MCF 10A (cell line): Measurements from ENCODE around the gene LILRB3. TPM values are rescaled to one million over a fixed set of nuclear protein-coding genes. Genes with fewer than 3 reads are reported as not detected.

Source experiments
- BruUV-seq: library from RNA; stranded (reverse); fragments of 400-500 nt; replicated peaks from 2 replicates; lab custom pipeline; 2021; lab: Mats Ljungman, UMichigan
- CTCF ChIA-PET: fragments of 300-600 bp; sonication (Branson Sonifier 250); formaldehyde crosslinking; extraction: SDS; loops from one replicate; lab custom pipeline; 2021; ENCODE audit warnings: antibody characterized with exemption, inconsistent platforms; lab: Yijun Ruan, JAX
- POLR2A ChIA-PET: fragments of 300-600, 350-650 bp; sonication (Branson Sonifier 250); formaldehyde crosslinking; extraction: SDS; loops from one replicate; lab custom pipeline; 2020; ENCODE audit warnings: antibody characterized with exemption, inconsistent platforms; lab: Yijun Ruan, JAX
- DNase-seq: peaks from one replicate; pipeline ENCODE4 v3.0.0-alpha.2; 2018; ENCODE audit not compliant: unreplicated experiment
- H3K27ac Mint-ChIP-seq: one replicate; pipeline ENCODE4 v1.8.0; 2022; ENCODE audit warnings: mild to moderate bottlenecking, low read depth, mixed read lengths; ENCODE audit not compliant: unreplicated experiment
- H3K27me3 Mint-ChIP-seq: one replicate; pipeline ENCODE4 v1.8.0; 2022; ENCODE audit warnings: mixed read lengths; ENCODE audit not compliant: insufficient read depth, unreplicated experiment
- H3K36me3 Mint-ChIP-seq: one replicate; pipeline ENCODE4 v1.8.0; 2022; ENCODE audit warnings: mild to moderate bottlenecking, moderate library complexity, mixed read lengths; ENCODE audit not compliant: insufficient read depth, unreplicated experiment
- H3K4me1 Mint-ChIP-seq: one replicate; pipeline ENCODE4 v1.8.0; 2022; ENCODE audit warnings: mixed read lengths; ENCODE audit not compliant: insufficient read depth, unreplicated experiment
- H3K4me3 Mint-ChIP-seq: one replicate; pipeline ENCODE4 v1.8.0; 2022; ENCODE audit warnings: mild to moderate bottlenecking, moderate library complexity, mixed read lengths; ENCODE audit not compliant: unreplicated experiment
- H3K9me3 Mint-ChIP-seq: one replicate; pipeline ENCODE4 v1.8.0; 2022; ENCODE audit warnings: mixed read lengths; ENCODE audit not compliant: unreplicated experiment
- intact Hi-C: fragments of 100-400 bp; cut with micrococcal nuclease; formaldehyde crosslinking; loops from 2 replicates; pipeline ENCODE4 v1.14.1; 2022
- total RNA-seq: library from RNA; stranded (reverse); gene quantifications from 2 replicates; pipeline ENCODE4 v1.2.3, GENCODE V29; 2022
- TF ChIP-seq, protein P1 (sequence below): fragments of 200-600 bp; IDR thresholded peaks from one replicate; pipeline ENCODE4 v1.8.0; 2022; ENCODE audit warnings: antibody characterized with exemption, mild to moderate bottlenecking; ENCODE audit not compliant: unreplicated experiment

The LILRB3 gene
- total RNA-seq, 1 experiment from 2014 or later: not detected

DNA sequence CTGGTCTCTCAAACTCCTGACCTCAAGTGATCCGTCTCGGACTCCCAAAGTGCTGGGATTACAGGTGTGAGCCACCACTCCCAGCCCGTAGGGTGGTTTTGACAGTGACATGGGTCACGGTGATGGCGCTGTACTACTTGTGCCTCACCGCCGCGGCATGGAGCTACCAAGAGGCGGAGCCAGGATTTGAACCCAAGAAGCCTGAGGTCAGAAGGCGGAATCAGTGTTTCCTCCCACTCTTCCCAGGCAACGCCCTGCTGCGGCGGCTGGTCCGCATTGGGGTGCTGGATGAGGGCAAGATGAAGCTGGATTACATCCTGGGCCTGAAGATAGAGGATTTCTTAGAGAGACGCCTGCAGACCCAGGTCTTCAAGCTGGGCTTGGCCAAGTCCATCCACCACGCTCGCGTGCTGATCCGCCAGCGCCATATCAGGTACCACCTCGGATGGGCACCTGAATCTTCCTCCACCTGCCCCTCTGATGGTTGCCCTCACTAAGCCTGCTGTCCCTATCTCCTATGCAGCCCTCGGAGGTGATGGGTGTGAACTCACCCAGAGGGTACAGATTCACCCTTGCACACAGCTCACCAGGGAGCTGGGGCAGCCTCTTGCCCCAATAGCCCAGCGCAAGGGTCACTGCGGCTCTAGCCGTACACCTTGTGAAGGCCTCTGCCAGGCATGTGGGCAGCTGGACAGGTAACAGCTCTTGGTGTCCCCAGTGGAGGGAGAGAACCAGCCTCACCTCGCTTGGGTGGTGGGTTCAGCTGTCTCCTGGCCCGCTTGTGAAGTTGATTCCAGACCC, 16.6 kb downstream of the LILRB3 start:
- intact Hi-C loops: no loop called here
- Mint-ChIP-seq H3K4me1 (peaks cover 42% of the 10 kb centered on the region), H3K36me3 (peaks cover 96% of the 10 kb centered on the region), H3K27ac (no peak overlapping the region), H3K27me3 (no peaks in the 10 kb centered on the region), H3K9me3 (no peaks in the 10 kb centered on the region), H3K4me3 (no peak overlapping the region)
- ChIA-PET POLR2A (interaction anchor here (0.6 to 13.2 kb wide), 4 partner anchors 15 to 96 kb away, joined by 3 to 324 read pairs (median 10); partner anchors contain the start of genes LENG1, MBOAT7 and TSEN34), CTCF (interaction anchor here (1.2 to 1.4 kb wide), 2 partner anchors 26 to 39 kb away, joined by 6 to 7 read pairs; no protein-coding TSS in a partner anchor)
- TF ChIP-seq, protein P1, sequence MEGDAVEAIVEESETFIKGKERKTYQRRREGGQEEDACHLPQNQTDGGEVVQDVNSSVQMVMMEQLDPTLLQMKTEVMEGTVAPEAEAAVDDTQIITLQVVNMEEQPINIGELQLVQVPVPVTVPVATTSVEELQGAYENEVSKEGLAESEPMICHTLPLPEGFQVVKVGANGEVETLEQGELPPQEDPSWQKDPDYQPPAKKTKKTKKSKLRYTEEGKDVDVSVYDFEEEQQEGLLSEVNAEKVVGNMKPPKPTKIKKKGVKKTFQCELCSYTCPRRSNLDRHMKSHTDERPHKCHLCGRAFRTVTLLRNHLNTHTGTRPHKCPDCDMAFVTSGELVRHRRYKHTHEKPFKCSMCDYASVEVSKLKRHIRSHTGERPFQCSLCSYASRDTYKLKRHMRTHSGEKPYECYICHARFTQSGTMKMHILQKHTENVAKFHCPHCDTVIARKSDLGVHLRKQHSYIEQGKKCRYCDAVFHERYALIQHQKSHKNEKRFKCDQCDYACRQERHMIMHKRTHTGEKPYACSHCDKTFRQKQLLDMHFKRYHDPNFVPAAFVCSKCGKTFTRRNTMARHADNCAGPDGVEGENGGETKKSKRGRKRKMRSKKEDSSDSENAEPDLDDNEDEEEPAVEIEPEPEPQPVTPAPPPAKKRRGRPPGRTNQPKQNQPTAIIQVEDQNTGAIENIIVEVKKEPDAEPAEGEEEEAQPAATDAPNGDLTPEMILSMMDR: no peak
- DNase-seq: peak; percentile 46
- BruUV-seq: no TSS peak

DNA sequence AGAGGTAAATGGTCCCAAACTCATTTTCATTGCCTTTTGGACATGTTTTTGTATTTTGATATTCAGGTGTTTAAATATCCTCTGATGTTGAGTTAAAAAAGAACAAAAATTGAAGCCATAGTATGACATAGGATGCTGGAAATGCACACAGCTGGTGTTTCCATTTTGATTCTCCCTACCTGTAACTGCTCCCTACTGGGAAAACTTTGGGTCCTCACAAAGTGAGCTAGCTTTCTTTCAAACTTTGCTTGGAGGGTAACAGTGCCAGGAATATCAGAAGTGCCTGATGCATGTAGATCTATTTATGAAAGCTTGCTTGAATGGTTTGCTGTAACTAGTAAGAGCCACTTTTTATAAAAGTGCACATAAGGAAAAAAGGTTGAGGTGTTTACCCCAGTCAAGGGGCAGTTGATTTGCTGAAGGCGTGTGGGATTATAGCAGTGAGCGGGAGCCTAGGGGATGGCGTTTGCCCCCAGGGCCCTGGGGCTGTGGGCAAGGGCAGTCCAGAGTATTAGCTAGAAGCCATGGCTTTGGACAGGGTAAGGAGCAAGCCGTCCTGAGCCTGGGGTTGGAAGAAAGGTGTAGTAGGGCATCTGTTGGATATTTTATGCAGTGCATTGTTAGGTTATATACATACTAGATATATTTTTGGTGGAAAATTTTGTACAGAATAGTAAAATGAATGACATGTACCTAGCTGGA, 17.9 kb downstream of the LILRB3 start:
- H3K4me3 Mint-ChIP-seq: peak overlapping the region; percentile 91
- POLR2A ChIA-PET: interaction anchor here (0.6 to 13.2 kb wide), 5 partner anchors 14 to 46 kb away, joined by 3 to 324 read pairs (median 3); partner anchors contain the start of genes LENG1, MBOAT7 and TSEN34
- intact Hi-C loops: loop anchor here (5.0 kb wide), 2 partner anchors 43 to 338 kb away; partner anchors contain the start of gene MYADM
- CTCF ChIA-PET: interaction anchor here (0.6 to 1.2 kb wide), 5 partner anchors 26 to 92 kb away, joined by 3 to 6 read pairs (median 4); no protein-coding TSS in a partner anchor
- BruUV-seq: no TSS peak
- H3K4me1 Mint-ChIP-seq: peaks cover 34% of the 10 kb centered on the region
- DNase-seq: no peak
- H3K36me3 Mint-ChIP-seq: peaks cover 95% of the 10 kb centered on the region
- H3K27ac Mint-ChIP-seq: peak overlapping the region; percentile 64
- no peaks in the 10 kb centered on the region for H3K27me3 Mint-ChIP-seq
- TF ChIP-seq, protein P1: no peak
- no peaks in the 10 kb centered on the region for H3K9me3 Mint-ChIP-seq

DNA sequence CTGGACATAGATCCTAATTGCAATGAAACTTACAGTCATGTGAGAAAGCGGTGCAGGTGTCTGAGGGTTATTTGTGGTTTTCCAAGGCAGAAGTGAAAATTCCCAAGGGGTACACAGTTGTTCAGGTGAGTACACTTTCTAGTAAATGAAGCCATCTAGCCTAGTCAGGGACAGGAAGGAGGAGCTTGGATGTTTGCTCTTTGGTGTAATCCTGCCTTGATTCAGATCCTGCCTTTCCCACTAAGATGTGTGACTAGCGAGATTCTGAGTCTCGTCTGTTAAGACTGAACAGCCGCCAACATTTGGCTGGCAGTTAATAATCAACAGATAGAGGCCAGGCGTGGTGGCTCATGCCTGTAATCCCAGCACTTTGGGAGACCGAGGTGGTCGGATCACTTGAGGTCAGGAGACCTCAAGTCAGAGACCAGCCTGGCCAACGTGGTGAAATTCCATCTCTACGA, 19.6 kb downstream of the LILRB3 start:
- Mint-ChIP-seq H3K27me3 (no peaks in the 10 kb centered on the region), H3K27ac (no peak overlapping the region), H3K36me3 (peaks cover 79% of the 10 kb centered on the region), H3K4me3 (peak overlapping the region; percentile 91), H3K9me3 (no peaks in the 10 kb centered on the region), H3K4me1 (peaks cover 17% of the 10 kb centered on the region)
- TF ChIP-seq, protein P1: no peak
- intact Hi-C loops: loop anchor here (5.0 kb wide), 2 partner anchors 41 to 336 kb away; partner anchors contain the start of gene MYADM
- BruUV-seq: no TSS peak
- DNase-seq: peak; percentile 35
- POLR2A ChIA-PET: interaction anchor here (0.6 to 13.2 kb wide), 5 partner anchors 12 to 245 kb away, joined by 3 to 324 read pairs (median 13); partner anchors contain the start of genes CNOT3, LENG1, LENG8 and MBOAT7
- CTCF ChIA-PET: interaction anchor here (1.9 to 2.5 kb wide), 2 partner anchors 17 to 35 kb away, joined by 5 to 7 read pairs; no protein-coding TSS in a partner anchor
